NB4 (cell line): ENCODE results near the gene DSEL.

Experiments
- DNase-seq: peaks from one replicate; pipeline ENCODE4 v3.0.0; 2010; ENCODE audit warnings: low read depth
- H3K4me3 ChIP-seq: one replicate; pipeline ENCODE4 v1.5.1; 2011; ENCODE audit warnings: mild to moderate bottlenecking, low read depth, low read length, moderate library complexity
- MYC ChIP-seq: IDR thresholded peaks from 2 replicates; pipeline ENCODE4 v1.6.1; 2011; ENCODE audit warnings: low read depth, low read length
- POLR2A ChIP-seq: IDR thresholded peaks from 2 replicates; pipeline ENCODE4 v1.6.1; 2011; ENCODE audit warnings: mild to moderate bottlenecking; ENCODE audit not compliant: insufficient read length; ENCODE audit errors: extremely low read depth
- TF ChIP-seq, protein P1 (sequence below): IDR thresholded peaks from 2 replicates; pipeline ENCODE4 v1.6.1; 2011; ENCODE audit warnings: low read depth, low read length
- TF ChIP-seq, protein P2 (sequence below): IDR thresholded peaks from one replicate; pipeline ENCODE4 v1.5.1; 2012; ENCODE audit warnings: low read depth, low read length

DSEL gene

DNA sequence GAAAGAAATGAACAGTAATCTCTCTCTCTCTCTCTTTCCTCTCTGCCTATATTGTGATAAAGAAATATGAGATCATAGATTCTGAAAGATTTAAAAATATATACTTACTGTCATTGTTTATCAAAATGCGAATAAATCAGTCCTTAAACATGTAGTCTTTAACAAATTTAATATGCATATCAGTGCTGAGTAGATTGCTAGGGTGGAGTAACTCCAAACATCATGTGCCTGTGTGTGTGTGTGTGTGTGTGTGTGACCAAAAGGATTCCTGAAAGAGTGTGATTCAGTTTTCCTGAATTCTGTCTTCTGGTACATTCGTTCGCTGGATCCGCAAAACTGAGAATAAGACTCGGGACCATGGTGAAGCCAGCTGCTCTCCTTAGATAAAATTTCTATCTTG lies 24.0 kb upstream of the DSEL start:
- no peak for TF ChIP-seq POLR2A
- TF ChIP-seq, protein P1, sequence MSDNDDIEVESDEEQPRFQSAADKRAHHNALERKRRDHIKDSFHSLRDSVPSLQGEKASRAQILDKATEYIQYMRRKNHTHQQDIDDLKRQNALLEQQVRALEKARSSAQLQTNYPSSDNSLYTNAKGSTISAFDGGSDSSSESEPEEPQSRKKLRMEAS = no peak
- TF ChIP-seq, protein P2, sequence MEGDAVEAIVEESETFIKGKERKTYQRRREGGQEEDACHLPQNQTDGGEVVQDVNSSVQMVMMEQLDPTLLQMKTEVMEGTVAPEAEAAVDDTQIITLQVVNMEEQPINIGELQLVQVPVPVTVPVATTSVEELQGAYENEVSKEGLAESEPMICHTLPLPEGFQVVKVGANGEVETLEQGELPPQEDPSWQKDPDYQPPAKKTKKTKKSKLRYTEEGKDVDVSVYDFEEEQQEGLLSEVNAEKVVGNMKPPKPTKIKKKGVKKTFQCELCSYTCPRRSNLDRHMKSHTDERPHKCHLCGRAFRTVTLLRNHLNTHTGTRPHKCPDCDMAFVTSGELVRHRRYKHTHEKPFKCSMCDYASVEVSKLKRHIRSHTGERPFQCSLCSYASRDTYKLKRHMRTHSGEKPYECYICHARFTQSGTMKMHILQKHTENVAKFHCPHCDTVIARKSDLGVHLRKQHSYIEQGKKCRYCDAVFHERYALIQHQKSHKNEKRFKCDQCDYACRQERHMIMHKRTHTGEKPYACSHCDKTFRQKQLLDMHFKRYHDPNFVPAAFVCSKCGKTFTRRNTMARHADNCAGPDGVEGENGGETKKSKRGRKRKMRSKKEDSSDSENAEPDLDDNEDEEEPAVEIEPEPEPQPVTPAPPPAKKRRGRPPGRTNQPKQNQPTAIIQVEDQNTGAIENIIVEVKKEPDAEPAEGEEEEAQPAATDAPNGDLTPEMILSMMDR = no peak
- no peak for TF ChIP-seq MYC
- no peak for DNase-seq
- no peak overlapping the region for H3K4me3 ChIP-seq

DNA sequence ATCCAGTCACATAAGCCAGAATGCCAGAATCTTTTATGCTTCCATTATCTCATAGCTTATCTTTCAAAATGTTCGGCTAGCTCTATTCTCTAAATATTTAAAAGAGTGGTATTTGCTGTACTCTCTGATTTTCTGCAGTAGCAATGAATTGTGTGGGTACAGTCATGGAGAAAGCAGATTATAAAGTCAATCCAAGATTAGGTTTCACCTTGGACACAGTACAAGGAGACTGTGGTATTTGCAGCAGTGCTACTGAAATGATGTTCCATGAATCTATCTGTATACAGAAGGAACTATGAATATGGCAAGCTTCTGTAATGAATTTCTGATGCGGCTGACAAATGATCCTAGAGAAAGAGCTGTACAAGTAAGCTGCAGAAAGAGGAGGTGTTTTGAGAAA lies 15.4 kb upstream of the DSEL start:
- no peak for DNase-seq
- TF ChIP-seq, protein P1 = no peak
- TF ChIP-seq MYC (no peak), POLR2A (no peak)
- TF ChIP-seq, protein P2 = no peak
- H3K4me3 ChIP-seq = no peak overlapping the region

DNA sequence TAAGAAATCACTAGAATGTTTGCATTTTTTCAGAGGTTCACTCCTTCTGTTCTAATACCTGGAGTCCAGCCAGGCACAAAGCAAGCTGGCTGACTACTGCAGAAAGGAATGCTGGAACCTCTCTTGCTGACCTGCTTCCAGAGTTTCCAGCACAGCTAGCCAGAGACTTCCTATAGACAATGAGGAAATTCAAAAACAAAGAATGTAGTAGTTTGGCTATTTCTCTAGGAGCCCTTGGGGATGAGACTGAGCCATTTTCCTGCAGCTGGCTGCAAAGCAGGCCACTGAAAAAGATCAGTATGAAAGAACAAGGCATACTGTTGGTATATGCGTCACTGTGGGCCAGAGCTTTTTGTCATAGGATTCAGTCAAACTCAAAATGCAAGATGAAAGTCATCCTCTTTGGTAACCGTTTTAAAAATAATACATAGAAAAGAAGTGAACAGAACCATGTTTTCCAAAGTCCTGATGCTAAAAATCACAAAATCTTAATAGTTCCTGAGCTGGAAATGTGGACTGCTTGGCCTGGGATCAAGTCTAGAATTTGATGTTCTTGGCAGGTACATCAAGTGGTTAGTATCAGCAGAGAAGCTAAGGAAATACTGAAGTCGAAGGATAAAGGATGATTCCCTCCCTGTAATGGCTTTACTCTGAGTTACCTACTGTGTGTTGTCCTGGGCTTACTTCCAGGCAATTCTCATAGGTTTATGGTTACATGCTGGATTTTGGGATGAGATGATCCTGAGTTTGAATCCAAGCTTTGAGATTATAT lies 9.0 kb upstream of the DSEL start:
- H3K4me3 ChIP-seq = no peak overlapping the region
- TF ChIP-seq, protein P2 = no peak
- TF ChIP-seq, protein P1 = no peak
- TF ChIP-seq MYC (no peak), POLR2A (no peak)
- no peak for DNase-seq

DNA sequence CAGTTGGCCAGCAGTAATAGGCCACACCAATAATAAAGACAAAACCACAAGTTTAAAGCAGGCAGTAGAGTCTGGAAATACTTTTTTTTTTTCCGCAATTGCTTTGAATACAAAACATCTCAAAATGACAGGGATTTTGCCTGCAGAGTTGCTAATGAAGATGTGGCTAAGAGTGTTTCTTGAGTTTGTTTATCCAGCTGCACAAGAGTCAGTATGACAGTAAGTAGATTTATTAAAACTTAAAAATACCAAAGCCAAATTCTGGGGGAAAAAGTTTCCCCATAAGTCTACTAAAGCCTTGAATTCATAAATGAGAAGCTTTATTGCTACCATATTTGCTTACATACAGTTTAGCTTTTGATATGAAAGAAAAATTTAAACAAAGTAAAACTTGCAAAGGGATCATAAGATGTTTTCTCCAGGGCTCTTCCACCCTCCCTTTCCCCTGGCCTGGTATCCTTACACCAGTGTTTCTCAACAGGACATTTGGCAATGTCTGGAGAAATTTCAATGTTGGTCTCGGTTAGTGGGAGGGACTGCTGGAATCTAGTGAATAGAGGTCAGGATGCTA lies 3.9 kb upstream of the DSEL start:
- TF ChIP-seq, protein P2 = no peak
- TF ChIP-seq POLR2A = no peak
- no peak for TF ChIP-seq MYC
- no peak for DNase-seq
- H3K4me3 ChIP-seq = no peak overlapping the region

DNA sequence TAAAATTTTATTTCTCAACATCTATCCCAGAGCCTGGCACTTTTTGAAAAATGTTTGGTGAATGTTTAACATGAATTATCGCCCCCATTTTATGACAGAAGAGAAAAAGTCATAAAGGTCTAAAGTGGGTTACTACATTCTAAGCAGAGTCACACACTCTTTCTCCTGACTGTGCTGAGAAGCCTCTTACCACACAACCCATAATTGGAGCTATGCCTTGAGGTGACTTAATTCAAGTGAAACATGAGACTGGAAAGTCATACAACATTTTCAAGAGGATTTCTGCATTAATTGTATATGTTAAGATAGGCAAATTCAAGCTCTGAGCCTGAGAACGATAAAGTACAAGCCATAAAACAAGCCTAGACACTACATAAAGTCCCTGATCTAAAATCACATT lies 3.1 kb upstream of the DSEL start:
- TF ChIP-seq POLR2A (no peak), MYC (no peak)
- TF ChIP-seq, protein P2 = no peak
- TF ChIP-seq, protein P1 = no peak
- DNase-seq = no peak
- H3K4me3 ChIP-seq = no peak overlapping the region

DNA sequence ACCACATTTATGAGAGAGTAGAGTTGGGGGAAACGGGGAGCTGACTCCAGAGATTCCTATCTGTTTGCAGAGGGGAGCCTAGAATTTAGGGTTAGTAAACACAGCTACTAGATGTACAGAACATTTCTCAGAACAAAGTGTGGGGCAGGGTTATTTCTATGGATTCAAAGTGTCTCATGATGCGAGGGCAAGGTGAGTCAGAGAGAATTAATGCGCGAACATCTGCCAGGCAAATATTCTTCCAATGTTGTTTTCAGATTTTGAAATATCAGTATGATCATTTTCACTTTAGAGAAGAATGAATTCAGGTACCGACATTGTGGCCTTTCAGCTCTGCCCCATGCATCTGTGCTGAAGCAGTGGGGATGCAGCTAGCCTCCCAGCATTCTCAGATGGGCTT lies 2.0 kb upstream of the DSEL start:
- no peak for DNase-seq
- TF ChIP-seq POLR2A = no peak
- TF ChIP-seq, protein P1 = no peak
- TF ChIP-seq, protein P2 = no peak
- no peak for TF ChIP-seq MYC

More for the DNA sequence above, 2.0 kb upstream of the DSEL start:
- no peak overlapping the region for H3K4me3 ChIP-seq
